Kidney capillary endothelial cell (primary cell): ENCODE data around the gene KIF15.
"Not testable (repeated sequence)": the region's sequence is repeated elsewhere in the genome, so short reads cannot be mapped to it uniquely, and the experiment has no call there.

Experiments used
- DNase-seq: peaks from one replicate; pipeline ENCODE4 v3.0.0-alpha.2; 2018; ENCODE audit warnings: low spot score

The KIF15 gene, protein sequence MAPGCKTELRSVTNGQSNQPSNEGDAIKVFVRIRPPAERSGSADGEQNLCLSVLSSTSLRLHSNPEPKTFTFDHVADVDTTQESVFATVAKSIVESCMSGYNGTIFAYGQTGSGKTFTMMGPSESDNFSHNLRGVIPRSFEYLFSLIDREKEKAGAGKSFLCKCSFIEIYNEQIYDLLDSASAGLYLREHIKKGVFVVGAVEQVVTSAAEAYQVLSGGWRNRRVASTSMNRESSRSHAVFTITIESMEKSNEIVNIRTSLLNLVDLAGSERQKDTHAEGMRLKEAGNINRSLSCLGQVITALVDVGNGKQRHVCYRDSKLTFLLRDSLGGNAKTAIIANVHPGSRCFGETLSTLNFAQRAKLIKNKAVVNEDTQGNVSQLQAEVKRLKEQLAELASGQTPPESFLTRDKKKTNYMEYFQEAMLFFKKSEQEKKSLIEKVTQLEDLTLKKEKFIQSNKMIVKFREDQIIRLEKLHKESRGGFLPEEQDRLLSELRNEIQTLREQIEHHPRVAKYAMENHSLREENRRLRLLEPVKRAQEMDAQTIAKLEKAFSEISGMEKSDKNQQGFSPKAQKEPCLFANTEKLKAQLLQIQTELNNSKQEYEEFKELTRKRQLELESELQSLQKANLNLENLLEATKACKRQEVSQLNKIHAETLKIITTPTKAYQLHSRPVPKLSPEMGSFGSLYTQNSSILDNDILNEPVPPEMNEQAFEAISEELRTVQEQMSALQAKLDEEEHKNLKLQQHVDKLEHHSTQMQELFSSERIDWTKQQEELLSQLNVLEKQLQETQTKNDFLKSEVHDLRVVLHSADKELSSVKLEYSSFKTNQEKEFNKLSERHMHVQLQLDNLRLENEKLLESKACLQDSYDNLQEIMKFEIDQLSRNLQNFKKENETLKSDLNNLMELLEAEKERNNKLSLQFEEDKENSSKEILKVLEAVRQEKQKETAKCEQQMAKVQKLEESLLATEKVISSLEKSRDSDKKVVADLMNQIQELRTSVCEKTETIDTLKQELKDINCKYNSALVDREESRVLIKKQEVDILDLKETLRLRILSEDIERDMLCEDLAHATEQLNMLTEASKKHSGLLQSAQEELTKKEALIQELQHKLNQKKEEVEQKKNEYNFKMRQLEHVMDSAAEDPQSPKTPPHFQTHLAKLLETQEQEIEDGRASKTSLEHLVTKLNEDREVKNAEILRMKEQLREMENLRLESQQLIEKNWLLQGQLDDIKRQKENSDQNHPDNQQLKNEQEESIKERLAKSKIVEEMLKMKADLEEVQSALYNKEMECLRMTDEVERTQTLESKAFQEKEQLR (N-terminal part only)

GRCh38 chr3:44761424-44762169, at the start of gene KIF15, which contains the start of gene KIAA1143:
Gene KIF15 (plus strand): TSS chr3:44761794. CDS start chr3:44761866, 72 bp downstream.
Gene KIAA1143 (minus strand): TSS chr3:44761619. CDS start chr3:44761602, 17 bp downstream.
- peak; percentile 91 for DNase-seq

DNA sequence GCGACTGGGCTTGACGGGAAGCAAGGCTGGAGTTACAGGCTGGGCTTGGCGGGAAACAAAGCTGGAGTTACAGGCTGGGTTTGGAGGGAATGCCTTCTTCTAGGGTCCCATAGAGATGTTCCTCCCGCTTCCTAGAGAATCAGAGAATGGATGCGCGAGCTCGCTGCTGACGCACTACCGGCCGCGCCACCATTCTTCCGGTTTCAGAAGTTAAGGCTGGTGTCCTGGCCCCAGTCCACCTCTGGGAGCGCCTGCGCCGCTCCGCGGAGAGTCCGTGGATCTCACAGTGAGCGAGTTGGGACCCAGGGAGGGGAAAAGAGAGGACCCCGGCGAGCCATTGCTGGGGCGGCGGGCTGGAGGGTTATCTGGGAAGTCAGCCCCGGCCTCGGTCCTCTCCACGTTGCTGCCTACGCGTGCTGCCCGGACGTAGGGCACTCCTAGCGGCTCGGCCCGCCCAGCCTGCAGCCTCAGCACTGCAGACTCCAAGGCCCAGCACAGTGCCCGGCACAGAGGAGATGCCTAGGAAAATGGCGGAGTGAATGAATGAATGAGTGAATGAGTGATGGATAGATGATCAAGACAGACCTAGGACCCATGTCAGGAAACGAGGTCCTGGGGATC, 49.0 kb upstream of the KIF15 start, which contains the start of gene ZNF502:
Gene ZNF502, plus strand, starts transcription at position 206 of the 621 bp plus-strand sequence. CDS start 7,602 bp downstream, outside the sequence.
- DNase-seq, result peak; percentile 67

- DNase-seq, result no peak
Observed at GRCh38 chr3:44721231-44722102, 40.1 kb upstream of the KIF15 start.

DNA sequence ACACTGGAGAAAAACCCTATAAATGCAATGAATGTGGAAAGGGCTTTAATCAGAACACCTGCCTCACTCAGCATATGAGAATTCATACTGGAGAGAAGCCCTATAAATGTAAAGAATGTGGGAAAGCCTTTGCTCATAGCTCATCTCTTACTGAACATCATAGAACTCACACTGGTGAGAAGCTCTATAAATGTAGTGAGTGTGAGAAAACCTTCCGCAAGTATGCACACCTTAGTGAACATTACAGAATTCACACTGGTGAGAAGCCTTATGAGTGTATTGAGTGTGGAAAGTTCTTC, 39.5 kb upstream of the KIF15 start:
- DNase-seq, result no peak

- DNase-seq, result peak; percentile 46
Observed at GRCh38 chr3:44729384-44729910, 32.1 kb upstream of the KIF15 start, which contains the start of gene ZNF501. Gene ZNF501 (plus strand): TSS chr3:44729635. CDS start chr3:44734422, 4,787 bp downstream.

DNA sequence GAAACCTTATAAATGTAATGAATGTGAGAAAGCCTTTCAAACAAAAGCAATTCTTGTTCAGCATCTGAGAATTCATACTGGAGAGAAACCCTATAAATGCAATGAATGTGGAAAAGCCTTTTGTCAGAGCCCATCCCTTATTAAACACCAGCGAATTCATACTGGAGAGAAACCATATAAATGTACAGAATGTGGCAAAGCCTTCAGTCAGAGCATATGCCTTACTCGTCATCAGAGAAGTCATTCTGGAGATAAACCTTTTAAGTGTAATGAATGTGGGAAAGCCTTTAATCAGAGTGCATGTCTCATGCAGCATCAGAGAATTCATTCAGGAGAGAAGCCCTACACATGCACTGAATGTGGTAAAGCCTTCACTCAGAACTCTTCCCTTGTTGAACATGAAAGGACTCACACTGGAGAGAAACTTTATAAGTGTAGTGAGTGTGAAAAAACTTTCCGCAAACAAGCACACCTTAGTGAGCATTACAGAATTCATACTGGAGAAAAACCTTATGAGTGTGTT, 26.9 kb upstream of the KIF15 start:
- no peak for DNase-seq

DNA sequence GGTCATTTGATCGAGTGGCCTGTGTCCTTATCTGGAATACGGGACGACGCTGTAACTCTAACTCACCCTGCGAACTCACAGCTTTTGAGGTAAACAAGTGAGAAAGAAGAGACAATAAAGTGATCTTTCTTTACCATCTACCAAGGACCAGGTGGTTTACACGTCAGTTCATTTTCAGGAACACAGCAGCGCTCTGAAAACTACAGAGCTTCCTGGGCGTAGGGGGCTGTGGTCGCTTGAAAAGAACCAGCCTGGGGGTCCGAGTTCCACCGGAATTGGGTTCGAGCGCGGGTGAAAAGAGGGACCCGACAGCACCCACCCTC, 532 bp upstream of the KIF15 start:
- no peak for DNase-seq

DNA sequence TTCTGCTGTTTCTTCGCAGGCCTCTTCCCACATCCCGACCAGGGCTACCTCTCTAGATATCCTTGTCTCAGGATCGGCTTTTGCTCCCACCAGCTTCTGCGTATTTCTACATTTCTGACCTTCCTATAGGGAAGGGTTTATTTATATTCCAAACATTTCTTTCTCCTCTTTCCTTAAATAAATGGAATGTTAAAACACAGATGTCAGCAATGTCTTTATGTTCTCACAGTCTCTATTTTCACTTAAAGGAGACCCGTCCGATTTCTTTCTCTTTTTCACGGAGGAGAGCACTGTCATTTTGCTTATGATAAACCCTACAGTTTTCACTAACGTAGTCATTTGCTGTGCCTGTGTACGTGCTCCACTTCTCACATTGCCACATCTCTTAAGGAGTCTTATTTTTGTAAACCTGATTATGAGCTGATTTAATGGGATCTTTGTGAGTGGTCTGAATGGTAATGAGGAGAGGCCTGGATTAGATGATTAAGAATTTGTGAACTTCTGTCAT, 630 bp downstream of the KIF15 start:
- peak; percentile 31 for DNase-seq

DNA sequence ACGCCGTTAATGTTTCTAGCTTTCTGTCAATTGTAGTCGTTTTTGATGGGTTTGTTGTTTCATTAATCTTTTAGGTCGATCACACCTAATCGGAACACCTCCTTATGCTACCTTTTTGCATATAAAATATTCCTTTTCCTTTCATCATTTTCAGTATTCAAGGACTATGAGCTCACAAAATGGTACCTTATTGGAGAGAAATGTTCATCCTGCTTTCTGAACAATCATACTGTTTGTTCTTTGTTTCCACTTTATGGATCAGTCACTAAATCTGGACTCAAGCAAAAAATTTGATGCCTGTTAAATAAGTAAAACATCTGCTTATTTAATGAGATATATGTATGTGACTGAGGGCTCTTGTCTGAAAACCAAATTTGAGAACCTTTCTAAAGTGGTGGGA, 1.1 kb downstream of the KIF15 start:
- DNase-seq, result no peak

- DNase-seq, result no peak
Observed at GRCh38 chr3:44764248-44764647, 2.7 kb downstream of the KIF15 start.

- DNase-seq, result no peak
Observed at GRCh38 chr3:44771424-44772098, 10.0 kb downstream of the KIF15 start.

DNA sequence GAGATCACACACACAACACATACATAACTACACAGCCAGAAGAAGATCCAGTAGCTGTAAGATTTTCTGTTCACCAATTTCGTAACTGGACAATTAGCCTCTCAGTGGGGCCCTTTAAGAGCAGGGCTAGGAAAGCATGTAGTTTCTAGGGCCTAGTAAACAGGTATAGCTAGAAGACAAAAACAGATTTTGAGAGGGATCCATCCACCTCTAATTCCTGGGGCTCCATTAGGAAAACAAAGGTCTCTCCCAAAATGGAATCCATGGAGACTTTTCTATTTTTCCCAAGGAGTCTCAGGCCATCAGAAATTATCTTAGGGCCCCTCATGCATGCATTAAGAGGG, 10.5 kb downstream of the KIF15 start:
- DNase-seq, result no peak

- DNase-seq, result no peak
Observed at GRCh38 chr3:44782891-44783290, 21.3 kb downstream of the KIF15 start.

DNA sequence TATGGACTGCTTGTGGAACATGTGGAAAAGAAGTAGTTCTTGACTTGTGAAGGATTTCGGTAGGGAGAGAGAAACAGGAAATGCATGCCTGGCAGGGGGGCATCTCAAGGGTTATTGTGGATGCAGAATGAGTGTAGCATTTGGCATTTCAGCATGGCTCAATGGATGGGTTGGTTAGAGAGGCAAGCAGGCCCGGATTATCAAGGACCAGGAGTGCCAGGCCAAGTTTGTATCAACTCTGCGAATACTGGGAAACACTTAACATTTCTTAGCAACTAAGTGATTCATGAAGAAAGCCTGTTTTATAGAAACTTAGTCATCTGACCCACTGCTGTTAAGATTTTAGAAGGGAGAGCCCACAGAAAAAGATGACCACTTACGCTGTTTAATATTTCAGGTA, 33.6 kb downstream of the KIF15 start:
- DNase-seq, result no peak

- no peak for DNase-seq
Observed at GRCh38 chr3:44802011-44802410, 40.4 kb downstream of the KIF15 start.

GRCh38 chr3:44803298-44803697, 41.7 kb downstream of the KIF15 start:
- no peak for DNase-seq

DNA sequence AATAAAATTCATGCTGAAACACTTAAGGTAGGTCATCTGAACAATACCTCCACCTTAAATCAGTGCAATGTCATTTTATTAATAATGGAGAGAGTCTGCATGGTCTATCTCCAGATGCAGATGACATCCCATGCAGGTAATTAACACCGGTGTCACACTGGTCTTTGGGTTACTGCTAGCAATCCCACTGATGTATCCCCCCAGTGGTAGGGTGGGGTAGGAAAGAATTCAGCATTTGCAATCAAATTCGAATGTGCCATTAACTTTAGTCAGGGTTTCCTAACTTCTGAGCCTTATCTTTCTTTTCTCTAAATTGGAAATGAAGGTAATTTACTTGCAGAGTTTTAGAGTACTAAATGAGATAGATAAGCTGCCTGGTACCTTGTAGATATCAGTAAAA, 44.4 kb downstream of the KIF15 start:
- DNase-seq, result no peak

DNA sequence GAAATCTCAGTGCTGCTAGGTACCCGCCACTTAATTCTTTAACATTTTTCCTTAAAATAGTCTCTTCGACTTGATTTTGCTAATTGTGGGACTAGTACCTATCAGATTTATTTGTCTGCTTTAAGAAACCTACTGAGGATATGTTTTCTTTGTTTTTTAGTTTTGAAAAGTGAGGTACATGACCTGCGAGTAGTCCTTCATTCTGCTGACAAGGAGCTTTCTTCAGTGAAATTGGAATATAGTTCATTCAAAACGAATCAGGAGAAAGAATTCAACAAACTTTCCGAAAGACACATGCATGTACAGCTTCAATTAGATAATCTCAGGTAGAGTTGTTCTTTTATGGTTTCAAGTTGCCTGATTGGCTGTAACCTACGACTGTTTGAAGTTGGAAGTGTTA, 53.2 kb downstream of the KIF15 start:
- DNase-seq, result no peak

- not testable (repeated sequence) for DNase-seq
Observed at GRCh38 chr3:44816334-44816733, 54.7 kb downstream of the KIF15 start.
